HEK293 (cell line): Measurements from ENCODE around the gene EED.

Source experiments
- CTCF ChIP-seq: fragments of 450-650 bp; formaldehyde crosslinking; IDR thresholded peaks from 2 replicates; pipeline ENCODE4 v1.5.1; 2016; ENCODE audit warnings: missing biosample characterization, missing genetic modification characterization
- GLI4 ChIP-seq: fragments of 450-650 bp; formaldehyde crosslinking; IDR thresholded peaks from 2 replicates; pipeline ENCODE4 v1.5.1; 2016; ENCODE audit warnings: missing biosample characterization, missing genetic modification characterization
- YY1 ChIP-seq: fragments of 450-650 bp; formaldehyde crosslinking; IDR thresholded peaks from 2 replicates; pipeline ENCODE4 v1.5.1; 2018; ENCODE audit warnings: missing biosample characterization, missing genetic modification characterization
- ZNF302 ChIP-seq: fragments of 450-650 bp; formaldehyde crosslinking; IDR thresholded peaks from 2 replicates; pipeline ENCODE4 v1.5.1; 2016; ENCODE audit warnings: missing biosample characterization, missing genetic modification characterization, low read depth
- ZNF48 ChIP-seq: fragments of 450-650 bp; formaldehyde crosslinking; IDR thresholded peaks from 2 replicates; pipeline ENCODE4 v1.5.1; 2016; ENCODE audit warnings: missing biosample characterization, missing genetic modification characterization

DNA sequence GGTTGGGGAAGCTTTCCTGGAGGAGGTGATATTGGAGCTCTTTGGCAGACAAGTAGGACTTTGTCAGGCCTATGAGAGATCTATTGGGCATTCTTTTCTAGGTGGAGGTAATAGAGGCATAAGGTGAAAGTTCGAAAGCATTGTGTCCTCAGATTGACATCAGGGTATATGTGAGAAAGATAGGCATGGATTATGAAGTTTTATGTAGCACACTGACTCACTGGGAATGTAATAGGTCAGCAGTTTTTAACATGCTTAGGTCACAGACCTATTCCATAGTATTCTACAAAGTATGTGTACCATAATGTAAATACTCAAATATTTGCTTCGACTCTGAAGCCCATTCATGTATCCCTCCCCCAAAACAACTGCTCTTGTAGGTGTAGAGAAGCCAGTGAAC lies 69.2 kb downstream of the EED start:
- TF ChIP-seq YY1 (tag by site-specific recombination) = no peak
- TF ChIP-seq CTCF (tag by site-specific recombination) = no peak
- no peak for TF ChIP-seq ZNF302
- no peak for TF ChIP-seq GLI4 (tag by site-specific recombination)
- no peak for TF ChIP-seq ZNF48 (tag by site-specific recombination)
